ENCODE data around the gene SLC15A1. TPM values are rescaled to one million over a fixed set of nuclear protein-coding genes. Genes with fewer than 3 reads are reported as not detected.

SLC15A1 gene
- total RNA-seq, 1 donor from 2014 or later, result not detected

GRCh38 chr13:98731925-98732324 is 20.5 kb downstream of the SLC15A1 start:
- no peak overlapping the region for H3K27ac ChIP-seq
- H3K9me3 ChIP-seq, result no peaks in the 10 kb centered on the region
- no peak overlapping the region for H3K4me3 ChIP-seq
- H3K4me1 ChIP-seq, result no peaks in the 10 kb centered on the region
- DNase-seq, result no peak
- intact Hi-C loops (cut with DNase I), result no loop called here
- no peak for TF ChIP-seq CTCF (IDR thresholded peaks at IDR 0.05)
- peaks cover 5% of the 10 kb centered on the region for H3K27me3 ChIP-seq
- no peak for ATAC-seq
- H3K36me3 ChIP-seq, result no peaks in the 10 kb centered on the region

DNA sequence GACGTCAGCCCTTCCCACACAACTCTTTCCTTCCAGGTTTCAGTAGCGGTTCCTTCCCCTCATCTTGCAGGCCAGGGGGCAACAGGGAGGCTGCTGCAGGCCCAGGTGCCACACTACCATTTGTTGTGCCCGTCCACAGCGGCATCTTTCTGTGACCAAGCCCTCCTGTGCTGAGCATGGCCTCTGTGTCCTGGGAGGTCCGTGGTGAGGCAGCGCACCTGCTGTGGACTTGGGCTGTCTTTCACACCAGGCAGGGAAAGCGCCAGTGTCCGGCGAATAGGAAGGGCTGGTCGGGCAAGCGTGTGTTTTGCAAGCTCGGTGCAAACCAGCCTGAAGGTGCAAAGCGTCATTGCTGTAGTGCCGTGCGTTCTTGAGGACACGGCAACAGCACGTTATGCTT is 21.4 kb downstream of the SLC15A1 start:
- Histone ChIP-seq H3K27ac (no peak overlapping the region), H3K9me3 (no peaks in the 10 kb centered on the region), H3K36me3 (no peaks in the 10 kb centered on the region), H3K27me3 (peaks cover 5% of the 10 kb centered on the region), H3K4me1 (no peaks in the 10 kb centered on the region), H3K4me3 (no peak overlapping the region)
- no peak for DNase-seq
- intact Hi-C loops (cut with DNase I), result no loop called here
- ATAC-seq, result no peak
- no peak for TF ChIP-seq CTCF (IDR thresholded peaks at IDR 0.05)

- Histone ChIP-seq H3K27me3 (peaks cover 5% of the 10 kb centered on the region), H3K9me3 (no peaks in the 10 kb centered on the region), H3K4me1 (no peaks in the 10 kb centered on the region), H3K36me3 (no peaks in the 10 kb centered on the region), H3K4me3 (no peak overlapping the region), H3K27ac (no peak overlapping the region)
- intact Hi-C loops (cut with DNase I), result no loop called here
- no peak for TF ChIP-seq CTCF (IDR thresholded peaks at IDR 0.05)
- no peak for DNase-seq
- ATAC-seq, result no peak
Observed at GRCh38 chr13:98730441-98730840, 22.0 kb downstream of the SLC15A1 start.

- TF ChIP-seq CTCF (IDR thresholded peaks at IDR 0.05), result no peak
- Histone ChIP-seq H3K4me1 (no peaks in the 10 kb centered on the region), H3K27me3 (peaks cover 5% of the 10 kb centered on the region), H3K27ac (no peak overlapping the region), H3K9me3 (no peaks in the 10 kb centered on the region), H3K36me3 (no peaks in the 10 kb centered on the region), H3K4me3 (no peak overlapping the region)
- ATAC-seq (no peak), DNase-seq (no peak)
- intact Hi-C loops (cut with DNase I), result no loop called here
Observed at GRCh38 chr13:98729658-98730057, 22.8 kb downstream of the SLC15A1 start.

DNA sequence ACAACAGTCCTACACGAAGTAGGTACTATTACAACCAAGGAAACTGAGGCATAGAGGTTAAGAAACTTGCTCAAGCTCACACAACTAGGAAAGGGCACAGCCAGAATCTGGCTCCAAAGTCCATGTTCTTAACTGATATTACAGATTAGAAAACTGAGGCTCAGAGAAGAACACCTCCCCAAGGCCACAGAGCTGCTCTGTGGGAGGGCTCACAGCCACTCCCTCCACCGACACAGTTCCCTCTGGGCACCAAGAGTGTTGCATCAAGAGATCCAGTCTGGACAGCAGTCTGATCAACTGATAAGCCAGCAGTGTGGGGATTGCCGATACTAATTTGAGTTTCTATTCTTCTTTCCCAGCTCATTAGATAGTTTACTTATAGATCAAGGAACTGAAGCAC is 29.5 kb downstream of the SLC15A1 start:
- ATAC-seq (no peak), DNase-seq (no peak)
- TF ChIP-seq CTCF (IDR thresholded peaks at IDR 0.05), result no peak
- no peaks in the 10 kb centered on the region for H3K9me3 ChIP-seq
- H3K4me3 ChIP-seq, result no peak overlapping the region
- no peaks in the 10 kb centered on the region for H3K27me3 ChIP-seq
- no peaks in the 10 kb centered on the region for H3K4me1 ChIP-seq
- H3K27ac ChIP-seq, result no peak overlapping the region
- intact Hi-C loops (cut with DNase I), result no loop called here
- H3K36me3 ChIP-seq, result no peaks in the 10 kb centered on the region

DNA sequence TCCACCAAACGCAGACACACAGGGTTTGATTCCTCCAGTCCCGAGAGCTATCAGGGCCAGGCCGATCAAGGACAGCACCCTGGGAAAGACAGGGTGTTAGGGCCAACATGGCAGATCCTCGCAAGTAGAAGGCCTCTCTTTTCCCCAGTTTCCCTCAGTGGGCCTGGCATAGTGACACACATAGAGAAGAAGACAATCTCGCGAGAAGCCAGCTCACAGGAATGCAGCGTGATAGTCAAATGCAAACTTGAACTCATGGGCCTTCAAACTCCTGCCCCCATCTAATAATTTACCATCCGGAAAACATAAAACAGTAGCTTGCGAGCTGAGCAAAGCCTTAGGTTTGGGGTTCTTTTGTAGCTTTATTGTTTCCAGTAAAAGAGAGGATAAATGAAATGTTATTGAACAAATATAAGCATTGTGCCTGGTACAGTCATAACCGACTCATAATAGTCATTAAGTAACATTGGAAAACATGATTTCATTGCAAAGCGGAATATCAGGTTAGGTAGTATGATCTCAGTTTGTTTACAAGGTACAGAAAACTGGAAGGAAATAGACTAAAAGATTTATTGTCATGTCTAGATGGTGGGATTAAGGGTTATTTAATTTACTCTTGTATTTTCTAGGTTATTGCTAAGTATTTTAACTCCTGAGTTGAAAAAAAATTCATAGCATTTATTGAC is 30.5 kb downstream of the SLC15A1 start:
- no peak for ATAC-seq
- H3K27me3 ChIP-seq, result no peaks in the 10 kb centered on the region
- intact Hi-C loops (cut with DNase I), result no loop called here
- no peak overlapping the region for H3K4me3 ChIP-seq
- H3K9me3 ChIP-seq, result no peaks in the 10 kb centered on the region
- TF ChIP-seq CTCF (IDR thresholded peaks at IDR 0.05), result no peak
- H3K36me3 ChIP-seq, result no peaks in the 10 kb centered on the region
- no peak for DNase-seq
- H3K27ac ChIP-seq, result no peak overlapping the region
- no peaks in the 10 kb centered on the region for H3K4me1 ChIP-seq

All from upper lobe of right lung (tissue), 1 donor.